ENCODE results near the gene RAPH1.
A peak's percentile ranks its signal among the peaks of the same experiment; 100 is the strongest.

Gene RAPH1

GRCh38 chr2:203535078-203535783 lies at the start of gene RAPH1:
Gene RAPH1, minus strand, starts transcription at chr2:203535301. Its CDS starts 39,948 bp downstream, at chr2:203495353.
- TF ChIP-seq CTCF (IDR thresholded peaks at IDR 0.05; ENCODE audit: low read depth, low read length): no peak
- DNase-seq (ENCODE audit: extremely low read depth, low read depth): peak; percentile 64

DNA sequence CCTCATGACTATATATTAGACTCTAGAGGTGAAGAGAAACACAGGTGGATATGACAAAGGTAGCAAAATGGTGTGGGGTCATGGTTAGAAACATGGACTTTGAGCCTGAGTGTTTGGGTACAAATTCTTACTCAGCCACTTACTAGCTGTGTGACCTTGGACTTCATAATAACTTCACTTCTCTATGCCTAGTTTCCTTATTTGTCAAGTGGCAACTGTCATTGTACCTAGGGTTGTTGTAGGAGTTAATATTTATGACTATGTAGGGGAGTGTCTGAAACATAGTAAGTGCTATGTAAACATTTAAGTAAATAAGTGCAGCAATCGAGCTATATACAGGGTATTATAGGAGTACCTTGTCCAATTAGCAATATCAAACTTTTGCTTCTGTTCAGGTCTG lies 49.7 kb upstream of the RAPH1 start:
- no peak for DNase-seq (ENCODE audit: extremely low read depth, low read depth)
- no peak for TF ChIP-seq CTCF (IDR thresholded peaks at IDR 0.05; ENCODE audit: low read depth, low read length)

GRCh38 chr2:203583701-203584100 lies 48.6 kb upstream of the RAPH1 start:
- no peak for DNase-seq (ENCODE audit: extremely low read depth, low read depth)
- TF ChIP-seq CTCF (IDR thresholded peaks at IDR 0.05; ENCODE audit: low read depth, low read length): no peak

- no peak for TF ChIP-seq CTCF (IDR thresholded peaks at IDR 0.05; ENCODE audit: low read depth, low read length)
- no peak for DNase-seq (ENCODE audit: extremely low read depth, low read depth)
Observed at GRCh38 chr2:203583084-203583695, 48.1 kb upstream of the RAPH1 start.

GRCh38 chr2:203582468-203582867 lies 47.4 kb upstream of the RAPH1 start:
- no peak for DNase-seq (ENCODE audit: extremely low read depth, low read depth)
- TF ChIP-seq CTCF (IDR thresholded peaks at IDR 0.05; ENCODE audit: low read depth, low read length): no peak

DNA sequence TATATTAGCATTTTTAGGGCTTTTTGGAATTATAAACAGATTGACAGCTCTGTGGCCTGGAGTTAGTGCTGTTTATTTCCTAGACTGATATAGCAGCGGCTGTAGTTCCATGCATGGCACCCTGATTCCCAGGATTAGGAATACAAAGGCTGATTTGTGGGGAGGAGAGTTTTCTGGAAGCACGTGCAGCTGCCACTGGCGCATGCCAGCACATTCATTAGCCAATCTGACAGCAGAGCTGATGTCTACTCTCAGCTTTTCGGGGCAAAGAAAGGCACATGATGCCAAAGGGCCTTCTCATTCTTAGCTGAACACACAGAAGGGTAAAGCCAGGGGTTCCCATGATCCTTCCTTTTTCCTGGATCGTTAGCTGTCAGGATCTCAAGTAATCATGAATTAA lies 45.7 kb upstream of the RAPH1 start:
- no peak for TF ChIP-seq CTCF (IDR thresholded peaks at IDR 0.05; ENCODE audit: low read depth, low read length)
- DNase-seq (ENCODE audit: extremely low read depth, low read depth): no peak

GRCh38 chr2:203579730-203580129 lies 44.6 kb upstream of the RAPH1 start:
- no peak for DNase-seq (ENCODE audit: extremely low read depth, low read depth)
- TF ChIP-seq CTCF (IDR thresholded peaks at IDR 0.05; ENCODE audit: low read depth, low read length): no peak

Measured in AG09319 (cell line).